Measurements from ENCODE around the gene HSF2BP.
"Not testable (repeated sequence)": the region's sequence is repeated elsewhere in the genome, so short reads cannot be mapped to it uniquely, and the experiment has no call there.

Gene HSF2BP

GRCh38 chr21:43619344-43619743, 39.9 kb downstream of the HSF2BP start:
- no peak for DNase-seq (ENCODE audit: low read depth in 2 of 2)

DNA sequence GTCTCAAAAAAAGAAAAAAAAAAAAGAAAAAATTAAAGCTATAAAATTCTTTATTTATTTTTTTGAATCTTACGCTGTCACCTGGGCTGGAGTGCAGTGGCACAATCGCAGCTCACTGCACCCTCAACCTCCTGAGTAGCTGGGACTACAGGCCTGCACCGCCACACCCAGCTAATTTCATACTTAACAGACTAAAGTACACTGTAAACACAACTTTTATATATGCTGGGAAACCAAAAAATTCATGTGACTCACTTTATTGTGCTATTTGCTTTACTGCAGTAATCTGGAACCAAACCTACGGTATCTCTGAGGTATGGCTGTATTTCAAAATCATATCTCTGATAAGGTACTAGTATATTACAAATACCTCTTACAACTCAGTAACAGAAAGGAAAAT, 40.3 kb downstream of the HSF2BP start:
- DNase-seq (ENCODE audit: low read depth in 2 of 2) = no peak

GRCh38 chr21:43616861-43617260, 42.4 kb downstream of the HSF2BP start:
- DNase-seq (ENCODE audit: low read depth in 2 of 2) = not testable (repeated sequence)

DNA sequence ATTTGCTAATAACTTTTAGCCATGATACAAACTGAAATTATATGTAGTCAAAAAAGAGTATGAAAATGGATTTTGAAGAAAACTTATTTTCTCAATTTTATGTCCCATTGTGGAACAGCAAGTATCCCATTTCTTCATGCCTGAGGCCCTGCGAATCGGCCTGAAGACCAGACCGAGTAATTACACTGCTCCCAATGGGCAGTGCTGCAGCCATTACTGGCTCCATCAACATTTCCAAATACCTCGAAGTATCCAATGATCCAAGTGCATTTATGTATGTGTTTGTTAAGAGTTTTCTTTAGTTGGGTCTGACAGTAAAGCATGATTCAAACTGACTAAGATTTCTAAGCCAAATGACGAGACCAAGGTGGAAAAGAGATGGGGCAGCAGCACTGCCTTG, 44.4 kb downstream of the HSF2BP start:
- no peak for DNase-seq (ENCODE audit: low read depth in 2 of 2)

GRCh38 chr21:43613755-43614638, 45.3 kb downstream of the HSF2BP start:
- DNase-seq (ENCODE audit: low read depth in 2 of 2) = no peak

- no peak for DNase-seq (ENCODE audit: low read depth in 2 of 2)
These were observed 47.5 kb downstream of the HSF2BP start for GRCh38 chr21:43611598-43612369.

DNA sequence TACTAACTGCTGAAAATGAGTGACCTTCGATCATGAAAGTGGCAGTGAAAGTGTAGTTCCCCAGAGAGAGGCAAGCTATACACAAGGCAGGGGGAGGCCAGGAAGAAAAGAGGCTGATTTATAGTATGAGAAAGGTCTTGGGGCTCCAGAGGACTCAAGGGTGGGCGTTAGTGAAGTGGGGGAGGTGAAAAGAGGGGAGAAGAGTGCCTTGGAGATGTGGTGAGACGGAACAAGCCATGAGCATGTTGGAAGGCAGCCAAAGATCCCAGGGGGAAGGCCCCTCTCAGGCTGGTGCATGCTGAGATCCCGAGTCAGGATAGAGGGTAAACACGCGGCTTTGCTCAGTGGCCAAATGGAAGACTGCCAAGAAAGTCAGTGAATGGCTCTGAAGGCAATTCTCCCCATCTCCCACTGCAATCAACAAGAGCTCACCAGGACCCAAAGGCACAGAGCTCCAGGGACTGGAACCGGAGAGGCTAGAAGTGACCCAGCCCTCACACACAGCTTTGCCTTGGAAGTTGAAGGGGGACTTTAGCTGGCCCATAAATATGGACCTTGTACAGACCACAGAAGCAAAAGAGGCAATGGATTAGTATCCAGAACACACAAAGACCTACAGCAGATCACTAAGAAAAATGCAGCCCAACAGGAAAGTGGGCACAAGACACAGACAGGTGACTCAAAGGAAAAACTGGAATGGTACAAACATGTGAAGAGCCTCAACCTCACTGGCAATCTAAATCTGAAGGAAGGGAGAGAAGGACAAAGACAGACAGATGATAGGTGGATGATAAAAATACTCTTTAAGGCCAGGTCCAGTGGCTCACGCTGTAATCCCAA, 49.6 kb downstream of the HSF2BP start:
- no peak for DNase-seq (ENCODE audit: low read depth in 2 of 2)

DNA sequence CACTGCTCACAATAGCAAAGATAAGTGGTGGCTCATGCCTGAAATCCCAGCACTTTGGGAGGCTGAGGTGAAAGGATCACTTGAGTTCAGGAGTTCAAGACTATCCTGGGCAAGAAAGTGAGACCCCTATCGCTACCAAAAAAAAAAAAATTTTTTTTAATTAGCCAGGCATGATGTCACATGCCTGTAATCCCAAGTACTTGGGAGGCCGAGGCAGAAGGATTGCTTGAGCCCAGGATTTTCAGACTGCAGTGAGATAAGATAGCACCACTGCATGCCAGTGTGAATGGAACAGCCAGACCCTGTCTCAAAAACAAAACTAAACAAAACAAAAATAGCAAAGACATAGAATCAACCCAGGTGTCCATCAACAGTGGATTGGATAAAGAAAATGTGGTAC, 50.6 kb downstream of the HSF2BP start:
- no peak for DNase-seq (ENCODE audit: low read depth in 2 of 2)

DNA sequence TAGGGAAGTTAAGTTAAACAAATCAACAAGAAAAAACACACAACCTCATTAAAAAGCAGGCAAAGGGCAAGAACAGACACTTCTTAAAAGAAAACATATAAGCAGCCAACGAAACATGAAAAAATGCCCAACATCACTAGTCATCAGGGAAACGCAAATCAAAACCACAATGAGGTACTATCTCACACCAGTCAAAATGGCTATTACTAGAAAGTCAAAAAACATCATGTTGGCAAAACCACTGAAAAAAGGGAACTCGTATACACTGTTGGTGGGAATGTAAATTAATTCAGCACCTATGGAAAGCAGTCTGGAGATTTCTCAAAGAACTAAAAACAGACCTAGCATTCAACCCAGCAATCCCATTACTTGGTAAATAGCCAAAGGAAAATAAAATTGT, 51.1 kb downstream of the HSF2BP start:
- DNase-seq (ENCODE audit: low read depth in 2 of 2) = no peak

- no peak for DNase-seq (ENCODE audit: low read depth in 2 of 2)
These were observed 53.7 kb downstream of the HSF2BP start for GRCh38 chr21:43605320-43606215.

- DNase-seq (ENCODE audit: low read depth in 2 of 2) = no peak
These were observed 54.6 kb downstream of the HSF2BP start for GRCh38 chr21:43604505-43605204.

DNA sequence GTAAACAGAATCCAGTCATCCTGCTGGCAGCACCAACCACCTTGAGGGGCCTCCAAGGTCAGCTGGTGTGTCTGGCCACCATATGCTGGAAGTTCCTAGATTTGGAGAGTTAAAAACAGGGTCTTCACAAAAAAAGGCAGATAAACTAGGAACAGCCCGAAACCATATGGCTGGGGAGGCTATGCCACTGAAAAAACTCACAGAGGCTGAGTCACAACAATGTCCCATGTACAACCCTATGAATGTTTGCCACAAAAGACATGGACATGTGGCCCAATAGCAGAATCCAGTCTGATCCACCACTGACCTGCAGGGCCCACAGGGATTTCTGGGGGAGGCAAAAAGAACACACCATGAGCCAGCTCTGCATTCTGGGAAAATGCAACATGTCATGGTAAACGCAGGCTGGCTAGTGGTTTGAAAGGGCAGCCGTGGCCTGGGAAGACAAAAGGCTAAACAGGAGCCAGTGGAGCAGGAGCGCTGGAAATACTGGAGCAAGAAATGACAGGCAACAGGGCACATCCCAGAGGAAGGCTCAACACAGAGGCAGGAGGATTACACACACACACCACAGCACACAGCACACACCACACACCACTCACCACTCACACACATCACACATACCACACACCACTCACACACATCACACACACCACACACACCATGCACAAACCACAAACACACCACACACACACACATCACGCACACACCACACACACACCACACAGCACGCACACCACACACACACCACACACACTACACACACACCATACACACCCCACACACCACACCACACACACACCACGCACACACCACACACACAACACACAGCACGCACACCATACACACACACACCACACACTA, 55.4 kb downstream of the HSF2BP start:
- no peak for DNase-seq (ENCODE audit: low read depth in 2 of 2)

DNA sequence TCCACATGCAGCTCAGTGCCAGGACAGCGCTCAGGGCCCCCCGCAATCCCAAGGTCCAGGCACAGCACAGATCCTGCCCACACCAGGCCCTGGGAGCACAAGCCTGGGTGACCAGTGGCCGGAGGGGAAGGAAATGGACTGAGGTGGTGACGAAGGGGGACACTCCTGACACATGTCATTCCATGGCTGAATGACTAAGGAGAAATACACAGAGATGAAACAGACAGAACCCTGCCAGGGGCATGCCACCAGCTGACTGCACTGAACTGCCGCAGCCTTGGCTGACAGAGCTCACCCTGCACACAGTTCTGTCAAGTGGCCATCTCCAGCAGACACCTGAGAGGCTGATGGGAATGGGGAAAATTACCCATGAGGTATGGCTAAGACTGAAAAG, 56.1 kb downstream of the HSF2BP start:
- no peak for DNase-seq (ENCODE audit: low read depth in 2 of 2)

DNA sequence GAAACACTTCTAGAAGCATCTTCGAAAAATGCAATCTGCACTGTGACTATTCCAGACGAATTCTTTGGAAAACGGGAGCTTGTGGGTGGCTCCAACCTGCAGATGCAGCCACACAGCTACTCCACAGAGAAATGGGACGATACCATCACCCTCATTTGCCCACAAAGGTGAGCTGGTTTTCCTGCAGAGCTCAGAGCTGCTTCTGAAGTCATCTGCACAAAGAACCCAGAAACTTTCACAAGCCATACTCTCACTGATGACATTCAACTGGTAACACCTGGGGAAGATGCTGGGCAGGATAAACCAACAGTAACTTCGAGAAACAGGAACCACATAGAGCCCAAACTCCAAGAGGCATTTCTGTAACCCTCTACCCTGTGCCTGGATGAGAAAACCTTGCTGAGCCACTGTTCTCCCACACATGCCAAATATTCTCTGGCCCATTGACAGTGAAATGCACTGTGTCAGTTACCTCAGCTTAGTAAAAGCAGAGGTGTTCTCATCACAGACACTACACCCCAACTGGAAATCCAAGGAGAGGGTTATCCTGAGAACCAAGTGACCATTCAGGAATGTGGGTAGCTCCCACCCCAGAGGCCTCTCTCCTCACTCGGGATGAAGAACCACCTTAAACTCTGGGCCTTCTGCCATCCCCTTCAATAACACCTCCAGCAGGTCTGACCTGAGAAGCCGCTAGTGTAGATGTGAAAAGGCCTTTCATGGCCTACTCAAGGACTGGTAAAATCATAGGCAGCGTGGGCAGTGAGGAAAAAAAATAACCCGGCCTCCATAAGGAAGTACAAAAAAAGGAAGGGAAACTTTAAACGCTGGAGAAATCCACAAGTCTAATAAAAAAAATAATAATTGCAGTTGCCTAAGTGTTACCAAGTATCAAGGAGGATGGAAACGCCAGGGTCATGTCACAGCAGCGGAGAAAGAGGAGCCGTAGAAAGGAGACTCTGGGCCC, 56.7 kb downstream of the HSF2BP start:
- no peak for DNase-seq (ENCODE audit: low read depth in 2 of 2)

DNA sequence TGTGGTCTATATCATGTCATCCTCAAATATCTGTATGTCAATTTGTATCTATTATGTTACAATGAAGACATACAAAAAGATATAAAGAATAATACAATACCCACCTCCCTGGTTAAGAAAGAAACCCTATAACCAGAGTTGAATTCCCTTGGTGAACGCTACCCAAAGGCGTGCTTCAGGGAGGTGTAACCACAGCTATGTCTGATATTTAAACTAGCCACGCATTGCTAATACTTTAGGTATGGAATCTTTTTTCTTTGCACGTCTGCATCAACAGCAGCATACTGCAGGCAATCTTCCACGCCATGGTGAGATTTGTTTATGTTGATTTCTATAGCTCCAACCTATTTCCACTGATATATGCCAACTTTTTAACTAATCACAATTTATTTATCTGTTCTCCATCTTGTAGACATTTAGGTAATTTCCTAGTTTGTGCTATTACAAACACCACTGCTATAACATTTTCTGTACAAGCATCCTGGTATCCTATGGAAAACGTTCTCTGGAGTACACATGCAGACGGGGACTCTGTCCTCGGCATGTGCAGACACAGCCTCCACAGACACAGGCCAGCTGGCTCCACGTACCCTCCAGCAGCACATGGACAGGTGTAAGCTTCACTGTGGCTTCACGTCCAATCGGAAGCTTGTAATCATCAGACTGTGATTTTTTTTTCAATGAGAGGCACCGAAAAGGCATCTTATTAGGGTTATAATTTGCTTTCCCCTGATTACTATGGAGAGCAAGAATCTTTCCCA, 58.5 kb downstream of the HSF2BP start:
- no peak for DNase-seq (ENCODE audit: low read depth in 2 of 2)

GRCh38 chr21:43599728-43600127, 59.6 kb downstream of the HSF2BP start:
- no peak for DNase-seq (ENCODE audit: low read depth in 2 of 2)

GRCh38 chr21:43598416-43599120, 60.7 kb downstream of the HSF2BP start:
- no peak for DNase-seq (ENCODE audit: low read depth in 2 of 2)
